Activated CD4-positive, alpha-beta memory T cell treated with anti-CD3 and anti-CD28 coated beads, Interleukin-2, amount 10 ng/mL, durations not matched to agents 7 days and 5 days (primary cell): Measurements from ENCODE around the gene SCYGR5. TPM values are rescaled to one million over a fixed set of nuclear protein-coding genes. Genes with fewer than 3 reads are reported as not detected.
"Not testable (repeated sequence)": the region's sequence is repeated elsewhere in the genome, so short reads cannot be mapped to it uniquely, and the experiment has no call there.

Source experiments
- CTCF ChIA-PET: fragments of 350-600 bp; sonication (Branson Sonifier 250); formaldehyde crosslinking; loops from one replicate; lab custom pipeline; 2021; ENCODE audit warnings: antibody characterized with exemption, inconsistent platforms; lab: Charles Lee
- POLR2A ChIA-PET: fragments of 350-600 bp; sonication (Branson Sonifier 250); formaldehyde crosslinking; loops from one replicate; lab custom pipeline; 2021; ENCODE audit warnings: antibody characterized with exemption; lab: Charles Lee
- DNase-seq: peaks from one replicate; pipeline ENCODE4 v3.0.0-alpha.2; 2020
- H3K27ac Mint-ChIP-seq: one replicate; pipeline ENCODE4 v1.8.0; 2021; ENCODE audit warnings: mild to moderate bottlenecking, mixed read lengths
- H3K27me3 Mint-ChIP-seq: one replicate; pipeline ENCODE4 v1.8.0; 2021; ENCODE audit warnings: mixed read lengths
- H3K36me3 Mint-ChIP-seq: one replicate; pipeline ENCODE4 v1.8.0; 2021; ENCODE audit warnings: low read depth, mixed read lengths
- H3K4me1 Mint-ChIP-seq: one replicate; pipeline ENCODE4 v1.8.0; 2021; ENCODE audit warnings: mixed read lengths
- H3K4me3 Mint-ChIP-seq: one replicate; pipeline ENCODE4 v1.8.0; 2021; ENCODE audit warnings: mild to moderate bottlenecking, mixed read lengths
- H3K9me3 Mint-ChIP-seq: one replicate; pipeline ENCODE4 v1.8.0; 2021; ENCODE audit warnings: mixed read lengths
- total RNA-seq, 2 experiments: library from RNA; stranded (reverse); gene quantifications; one replicate each; pipeline ENCODE4 v1.2.3, GENCODE V29; 2021

SCYGR5 gene, protein sequence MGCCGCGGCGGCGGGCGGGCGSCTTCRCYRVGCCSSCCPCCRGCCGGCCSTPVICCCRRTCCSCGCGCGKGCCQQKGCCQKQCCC
- total RNA-seq: not detected

DNA sequence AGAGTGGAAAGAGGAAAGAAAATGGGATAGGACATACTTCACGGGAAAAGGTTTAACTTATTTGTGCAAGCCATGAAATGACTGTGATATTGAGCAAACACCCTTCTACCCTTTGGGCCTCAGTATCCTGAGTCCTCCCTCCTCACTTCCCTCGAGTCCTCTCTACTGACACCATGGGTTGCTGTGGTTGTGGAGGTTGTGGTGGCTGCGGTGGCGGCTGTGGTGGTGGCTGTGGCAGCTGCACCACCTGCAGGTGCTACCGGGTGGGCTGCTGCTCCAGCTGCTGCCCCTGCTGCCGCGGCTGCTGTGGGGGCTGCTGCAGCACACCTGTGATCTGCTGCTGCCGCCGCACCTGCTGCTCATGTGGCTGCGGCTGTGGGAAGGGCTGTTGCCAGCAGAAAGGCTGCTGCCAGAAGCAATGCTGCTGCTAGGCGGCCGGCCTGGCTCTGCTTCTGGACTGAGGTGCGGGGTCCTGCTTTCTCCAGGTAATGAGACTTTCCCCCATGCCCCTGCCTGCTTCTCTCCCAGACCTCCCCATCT lies at the start of gene SCYGR5:
Gene SCYGR5, plus strand, starts transcription at position 174 of the 540 bp plus-strand sequence. Its CDS starts 0 bp downstream, at position 174.
- H3K4me1 Mint-ChIP-seq, H3K36me3 Mint-ChIP-seq, H3K27me3 Mint-ChIP-seq, POLR2A ChIA-PET, H3K4me3 Mint-ChIP-seq, DNase-seq, H3K27ac Mint-ChIP-seq, H3K9me3 Mint-ChIP-seq: not testable (repeated sequence)
- CTCF ChIA-PET: interaction anchor here (1.0 kb wide), 1 partner anchor 8 kb away, joined by 3 read pairs; no protein-coding TSS in a partner anchor

DNA sequence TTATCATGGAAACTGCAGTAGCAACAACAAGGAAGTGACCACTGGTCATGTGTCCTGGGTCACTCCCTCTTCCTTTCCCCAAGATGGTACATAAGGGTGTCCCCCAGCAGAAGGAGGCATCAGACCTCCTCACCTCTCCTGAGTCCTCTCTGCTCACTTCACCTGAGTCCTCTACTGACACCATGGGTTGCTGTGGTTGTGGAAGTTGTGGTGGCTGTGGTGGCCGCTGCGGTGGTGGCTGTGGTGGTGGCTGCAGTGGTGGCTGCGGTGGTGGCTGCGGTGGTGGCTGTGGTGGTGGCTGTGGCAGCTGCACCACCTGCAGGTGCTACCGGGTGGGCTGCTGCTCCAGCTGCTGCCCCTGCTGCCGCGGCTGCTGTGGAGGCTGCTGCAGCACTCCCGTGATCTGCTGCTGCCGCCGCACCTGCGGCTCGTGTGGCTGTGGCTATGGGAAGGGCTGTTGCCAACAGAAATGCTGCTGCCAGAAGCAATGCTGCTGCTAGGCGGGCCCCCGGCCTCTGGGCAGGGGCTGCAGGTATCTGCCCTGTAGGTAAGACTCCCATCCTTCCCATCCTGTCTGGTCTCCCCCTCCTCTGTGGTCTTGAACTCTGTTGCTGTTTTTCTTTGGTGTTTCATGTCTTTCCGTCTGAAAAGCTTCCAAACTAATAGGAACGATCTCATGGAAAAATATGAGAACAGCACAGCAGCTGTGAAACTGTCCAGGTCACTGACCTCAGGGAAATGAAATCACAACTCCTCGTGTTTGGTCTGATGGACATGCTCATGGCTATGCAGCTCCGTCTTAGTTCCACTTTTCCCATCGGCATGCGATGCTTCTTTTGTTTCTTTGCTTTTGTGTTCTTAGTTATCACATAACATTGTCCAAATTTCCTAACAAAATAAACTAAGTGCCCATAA lies 49.0 kb upstream of the SCYGR5 start, which contains the start of gene SCYGR4:
Gene SCYGR4, plus strand, starts transcription at position 183 of the 915 bp plus-strand sequence. Its CDS starts 0 bp downstream, at position 183.
- Mint-ChIP-seq H3K27ac (no peak within 1 kb of the TSS), H3K27me3 (peaks cover 13% of the 10 kb centered on the region), H3K36me3 (no peaks in the 10 kb centered on the region), H3K4me3 (no peak within 1 kb of the TSS), H3K4me1 (no peaks in the 10 kb centered on the region), H3K9me3 (no peaks in the 10 kb centered on the region)
- ChIA-PET CTCF (no interaction called here), POLR2A (no interaction called here)
- no peak for DNase-seq

DNA sequence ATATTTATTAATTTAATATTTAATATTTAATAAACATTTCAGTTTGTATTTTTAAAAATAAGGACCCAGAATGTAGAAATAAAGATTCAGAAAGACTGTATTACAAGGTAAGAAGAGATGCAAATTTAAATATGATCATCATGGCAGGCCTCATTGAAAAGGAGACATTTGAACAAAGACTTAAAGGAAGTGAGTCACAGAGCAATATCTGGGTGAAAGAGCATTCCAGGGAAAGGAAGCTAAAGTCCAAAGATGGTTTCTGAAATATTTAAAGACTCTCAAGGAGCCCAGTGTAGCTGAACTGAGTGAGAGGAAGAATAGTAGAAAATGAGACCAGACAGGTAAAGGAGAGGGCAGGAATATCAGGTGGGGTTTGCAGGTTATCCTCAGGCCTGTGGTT lies 43.4 kb upstream of the SCYGR5 start:
- CTCF ChIA-PET: no interaction called here
- Mint-ChIP-seq H3K4me3 (no peak overlapping the region), H3K36me3 (no peaks in the 10 kb centered on the region)

DNA sequence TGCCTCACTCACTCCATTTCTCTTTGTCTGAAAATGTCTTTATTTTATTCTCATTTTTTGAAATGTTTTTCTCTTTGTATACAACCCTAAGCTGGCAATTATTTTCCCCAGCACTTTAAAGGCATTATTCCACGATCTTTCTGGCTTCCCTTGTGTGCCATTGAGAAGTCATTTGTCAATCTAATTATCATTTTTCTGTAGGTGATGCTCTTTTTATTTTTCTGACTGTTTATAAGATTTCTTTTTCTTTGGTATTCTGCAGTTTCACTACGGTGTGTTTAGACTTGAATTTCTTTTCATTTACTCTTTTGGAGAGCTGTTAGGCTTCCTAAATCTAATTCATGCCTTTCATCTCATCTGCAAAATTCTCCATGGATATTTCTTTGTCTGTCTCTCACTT lies 41.2 kb upstream of the SCYGR5 start:
- Mint-ChIP-seq H3K4me3 (no peak overlapping the region), H3K27ac (no peak overlapping the region), H3K36me3 (no peaks in the 10 kb centered on the region), H3K27me3 (peaks cover 30% of the 10 kb centered on the region), H3K9me3 (no peaks in the 10 kb centered on the region), H3K4me1 (peaks cover 4% of the 10 kb centered on the region)
- DNase-seq: no peak
- ChIA-PET CTCF (interaction anchor here (0.9 to 1.2 kb wide), 2 partner anchors 33 to 141 kb away, joined by 3 to 4 read pairs; no protein-coding TSS in a partner anchor), POLR2A (no interaction called here)

More for the DNA sequence above, 43.4 kb upstream of the SCYGR5 start:
- Mint-ChIP-seq H3K4me1 (peaks cover 4% of the 10 kb centered on the region), H3K27me3 (peaks cover 14% of the 10 kb centered on the region), H3K27ac (no peak overlapping the region), H3K9me3 (no peaks in the 10 kb centered on the region)
- POLR2A ChIA-PET: no interaction called here
- no peak for DNase-seq

DNA sequence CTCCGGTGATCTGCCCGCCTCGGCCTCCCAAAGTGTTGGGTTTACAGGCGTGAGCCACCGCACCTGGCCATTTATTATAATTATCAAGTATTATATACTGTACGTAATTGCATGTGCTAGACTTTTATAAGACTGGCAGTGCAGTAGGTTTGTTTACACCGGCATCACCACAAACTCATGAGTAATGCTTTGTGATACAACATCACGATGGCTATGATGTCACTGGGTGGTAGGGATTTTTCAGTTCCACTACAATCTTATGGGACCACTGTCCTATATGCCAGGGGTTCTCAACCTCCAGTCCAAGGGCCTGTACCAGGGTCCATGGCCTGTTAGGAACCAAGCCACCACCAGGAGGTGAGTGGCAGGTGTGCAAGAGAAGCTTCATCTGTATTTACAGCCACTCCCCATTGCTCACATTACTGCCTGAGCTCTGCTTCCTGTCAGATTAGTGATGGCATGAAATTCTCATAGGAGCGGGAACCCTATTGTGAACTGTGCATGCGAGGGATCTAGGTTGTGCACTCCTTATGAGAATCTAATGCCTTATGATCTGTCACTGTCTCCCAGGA lies 39.9 kb upstream of the SCYGR5 start:
- Mint-ChIP-seq H3K36me3 (no peaks in the 10 kb centered on the region), H3K9me3 (no peaks in the 10 kb centered on the region), H3K4me3 (no peak overlapping the region), H3K27ac (no peak overlapping the region), H3K4me1 (peaks cover 4% of the 10 kb centered on the region), H3K27me3 (peaks cover 39% of the 10 kb centered on the region)
- CTCF ChIA-PET: no interaction called here
- POLR2A ChIA-PET: no interaction called here
- DNase-seq: no peak

DNA sequence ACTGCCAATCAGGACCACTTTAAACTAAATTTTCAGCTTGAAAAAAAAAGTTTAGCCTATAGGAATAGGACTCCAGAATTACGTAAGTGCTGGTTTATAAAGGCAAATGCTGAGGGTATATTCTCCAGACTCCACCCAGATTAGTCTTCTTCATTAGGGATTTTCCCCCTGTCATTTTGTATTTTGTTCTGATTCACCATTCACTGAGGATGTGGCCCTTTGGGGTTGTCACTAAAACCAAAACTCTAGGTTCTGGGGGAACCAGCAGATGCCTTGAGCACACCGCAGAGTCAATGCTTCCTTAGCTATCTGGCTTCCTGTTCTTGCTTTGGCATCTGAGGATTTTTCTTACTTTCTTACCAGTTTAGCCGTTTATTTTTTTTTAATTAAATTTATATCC lies 38.8 kb upstream of the SCYGR5 start:
- POLR2A ChIA-PET: no interaction called here
- Mint-ChIP-seq H3K27ac (no peak overlapping the region), H3K9me3 (no peaks in the 10 kb centered on the region), H3K36me3 (no peaks in the 10 kb centered on the region), H3K4me3 (no peak overlapping the region), H3K4me1 (peaks cover 4% of the 10 kb centered on the region), H3K27me3 (peaks cover 42% of the 10 kb centered on the region)
- DNase-seq: no peak
- CTCF ChIA-PET: interaction anchor here (2.2 kb wide), 1 partner anchor 31 kb away, joined by 7 read pairs; no protein-coding TSS in a partner anchor

DNA sequence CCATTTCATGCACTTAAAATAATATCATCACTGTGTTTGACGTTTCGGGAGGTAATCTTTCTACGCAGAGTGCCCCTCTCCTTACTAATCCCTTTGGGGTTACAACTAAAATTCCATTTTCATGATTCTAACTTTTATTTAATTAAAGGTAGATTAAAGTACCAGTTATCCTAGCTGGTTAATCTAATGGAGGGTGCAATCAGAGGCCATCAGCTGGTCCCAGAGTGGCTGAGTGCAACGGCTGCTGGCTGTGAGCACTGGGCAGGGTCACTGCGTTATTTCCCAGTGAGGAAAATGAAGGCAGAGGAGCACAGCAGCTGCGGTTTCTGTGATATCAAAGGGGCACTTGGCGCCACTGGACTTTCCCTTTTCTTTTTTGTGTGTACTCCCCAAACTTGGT lies 37.2 kb upstream of the SCYGR5 start:
- POLR2A ChIA-PET: no interaction called here
- H3K4me1 Mint-ChIP-seq: peaks cover 4% of the 10 kb centered on the region
- peaks cover 39% of the 10 kb centered on the region for H3K27me3 Mint-ChIP-seq
- H3K36me3 Mint-ChIP-seq: no peaks in the 10 kb centered on the region
- no peaks in the 10 kb centered on the region for H3K9me3 Mint-ChIP-seq
- H3K27ac Mint-ChIP-seq: no peak overlapping the region
- no peak overlapping the region for H3K4me3 Mint-ChIP-seq
- CTCF ChIA-PET: interaction anchor here (2.2 kb wide), 1 partner anchor 29 kb away, joined by 7 read pairs; no protein-coding TSS in a partner anchor
- no peak for DNase-seq

DNA sequence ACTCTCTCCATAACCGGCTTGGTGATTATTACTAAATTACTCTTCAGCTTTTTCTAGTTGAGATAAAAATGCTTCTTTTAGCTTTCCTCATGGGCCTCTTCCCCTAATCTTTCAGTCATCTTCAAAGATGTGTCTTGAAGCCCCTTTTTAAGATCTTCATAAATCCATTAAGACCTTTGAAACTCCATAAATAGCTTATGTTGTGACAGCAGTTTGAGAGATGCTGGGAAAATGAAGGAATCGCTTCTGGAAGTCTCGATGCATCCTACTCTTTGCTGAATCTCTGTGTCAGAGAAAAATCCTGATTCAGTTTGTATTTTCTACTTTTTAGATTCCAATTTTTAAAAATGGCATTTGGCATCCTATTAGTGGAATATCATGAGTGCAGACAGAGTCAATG lies 36.3 kb upstream of the SCYGR5 start:
- ChIA-PET POLR2A (no interaction called here), CTCF (interaction anchor here (1.4 kb wide), 1 partner anchor 136 kb away, joined by 3 read pairs; no protein-coding TSS in a partner anchor)
- Mint-ChIP-seq H3K9me3 (no peaks in the 10 kb centered on the region), H3K4me1 (peaks cover 4% of the 10 kb centered on the region), H3K27ac (no peak overlapping the region), H3K36me3 (no peaks in the 10 kb centered on the region), H3K27me3 (peaks cover 39% of the 10 kb centered on the region), H3K4me3 (no peak overlapping the region)
- DNase-seq: no peak

DNA sequence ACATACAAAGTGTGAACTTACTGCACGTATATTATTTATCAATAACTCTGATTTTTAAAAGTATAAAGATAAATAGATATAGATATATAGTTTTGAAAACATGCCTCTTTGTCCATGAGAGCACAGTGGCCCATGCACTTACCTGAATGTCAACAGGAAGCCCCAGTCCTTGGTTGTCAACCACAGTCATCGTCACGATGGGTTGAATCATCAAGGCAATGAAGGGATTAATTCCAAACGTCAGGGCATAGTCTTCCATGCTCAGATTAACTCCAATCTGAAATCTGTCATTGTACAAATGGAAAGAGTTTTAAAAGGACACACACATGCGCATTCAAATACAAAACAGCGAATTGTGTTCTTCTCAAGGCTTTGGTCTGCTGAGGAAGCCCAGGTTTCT lies 33.8 kb upstream of the SCYGR5 start:
- CTCF ChIA-PET: no interaction called here
- H3K9me3 Mint-ChIP-seq: no peaks in the 10 kb centered on the region
- peaks cover 2% of the 10 kb centered on the region for H3K4me1 Mint-ChIP-seq
- peaks cover 33% of the 10 kb centered on the region for H3K27me3 Mint-ChIP-seq
- no peak for DNase-seq
- POLR2A ChIA-PET: no interaction called here
- H3K27ac Mint-ChIP-seq: no peak overlapping the region
- H3K36me3 Mint-ChIP-seq: no peaks in the 10 kb centered on the region
- H3K4me3 Mint-ChIP-seq: no peak overlapping the region

DNA sequence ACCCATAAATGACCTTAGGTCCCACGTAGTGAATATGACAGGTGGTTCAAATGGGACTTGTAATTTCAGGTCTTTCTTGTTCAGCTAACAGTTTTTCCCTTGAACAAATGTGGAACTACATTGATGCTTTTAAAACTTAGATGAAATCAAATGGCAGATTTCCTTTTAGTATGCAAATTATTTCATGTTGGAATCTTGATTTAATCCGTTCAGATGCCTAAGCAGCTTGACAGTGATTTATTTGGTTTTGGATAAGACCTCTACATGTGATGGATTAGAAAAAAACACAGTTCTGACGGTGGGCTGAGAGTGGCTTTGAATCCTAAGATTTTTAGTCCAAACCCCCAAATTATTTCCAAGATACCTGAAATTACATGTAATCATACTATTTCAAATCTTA lies 32.4 kb upstream of the SCYGR5 start:
- POLR2A ChIA-PET: no interaction called here
- no peaks in the 10 kb centered on the region for H3K4me1 Mint-ChIP-seq

DNA sequence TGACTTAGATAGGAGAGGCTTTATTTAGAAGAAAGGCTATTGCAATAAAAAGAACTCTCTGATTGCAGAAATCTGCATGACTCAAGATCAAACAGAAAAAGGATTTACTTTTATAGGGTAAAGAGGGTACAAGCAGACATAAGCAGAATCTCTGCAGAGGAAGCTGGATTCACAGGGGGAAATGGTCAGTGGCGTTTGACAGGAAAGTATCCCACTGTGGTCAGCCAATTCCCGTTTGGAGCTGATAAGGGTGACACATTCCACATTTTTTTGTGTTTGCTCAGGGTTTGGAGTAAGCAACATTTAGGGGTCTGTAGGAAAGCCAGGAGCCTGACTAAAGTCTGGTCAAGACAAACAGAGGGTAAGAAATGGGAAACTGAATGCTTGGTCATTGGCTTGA lies 23.9 kb upstream of the SCYGR5 start:
- no peak overlapping the region for H3K27ac Mint-ChIP-seq
- ChIA-PET CTCF (no interaction called here), POLR2A (no interaction called here)
- H3K36me3 Mint-ChIP-seq: no peaks in the 10 kb centered on the region
- no peaks in the 10 kb centered on the region for H3K4me1 Mint-ChIP-seq
- no peak overlapping the region for H3K4me3 Mint-ChIP-seq
- H3K27me3 Mint-ChIP-seq: peaks cover 10% of the 10 kb centered on the region
- no peak for DNase-seq
- H3K9me3 Mint-ChIP-seq: no peaks in the 10 kb centered on the region

More for the DNA sequence above, 32.4 kb upstream of the SCYGR5 start:
- Mint-ChIP-seq H3K27ac (no peak overlapping the region), H3K36me3 (no peaks in the 10 kb centered on the region), H3K4me3 (no peak overlapping the region), H3K27me3 (peaks cover 27% of the 10 kb centered on the region), H3K9me3 (no peaks in the 10 kb centered on the region)
- CTCF ChIA-PET: interaction anchor here (1.0 kb wide), 1 partner anchor 24 kb away, joined by 4 read pairs; no protein-coding TSS in a partner anchor
- DNase-seq: no peak

DNA sequence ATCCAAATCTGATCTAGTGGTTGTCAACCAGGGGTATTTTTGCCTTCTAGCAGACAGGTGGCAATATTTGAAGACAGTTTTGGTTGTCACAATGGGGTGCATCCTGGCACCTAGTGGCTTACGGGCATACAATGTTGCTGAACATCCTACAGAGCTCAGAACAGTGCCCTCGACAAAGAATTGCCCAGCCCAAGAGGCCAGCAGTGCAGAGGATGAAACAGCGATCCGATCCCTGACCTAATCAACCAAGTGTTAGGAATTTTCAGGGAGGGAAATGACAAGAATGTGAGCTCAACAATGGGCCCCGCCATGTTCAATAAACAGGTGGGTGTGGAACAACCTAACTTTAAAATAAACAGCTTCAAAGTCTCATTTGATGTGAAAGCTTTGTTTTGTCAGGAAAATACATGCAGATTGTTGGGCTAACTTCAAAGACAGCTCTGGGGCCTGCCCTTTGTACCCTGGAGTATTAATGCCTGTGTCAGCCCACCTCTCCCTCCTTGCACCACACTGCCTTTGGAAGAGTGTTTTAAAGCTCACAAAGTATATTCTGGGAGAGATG lies 22.5 kb upstream of the SCYGR5 start:
- Mint-ChIP-seq H3K9me3 (no peaks in the 10 kb centered on the region), H3K4me1 (no peaks in the 10 kb centered on the region), H3K27me3 (peaks cover 15% of the 10 kb centered on the region), H3K4me3 (no peak overlapping the region), H3K36me3 (no peaks in the 10 kb centered on the region), H3K27ac (no peak overlapping the region)
- CTCF ChIA-PET: interaction anchor here (0.7 to 0.9 kb wide), 2 partner anchors 15 to 170 kb away, joined by 3 read pairs; no protein-coding TSS in a partner anchor
- DNase-seq: no peak
- POLR2A ChIA-PET: no interaction called here
